ENCODE measurements around the gene RAPGEFL1.

DNA sequence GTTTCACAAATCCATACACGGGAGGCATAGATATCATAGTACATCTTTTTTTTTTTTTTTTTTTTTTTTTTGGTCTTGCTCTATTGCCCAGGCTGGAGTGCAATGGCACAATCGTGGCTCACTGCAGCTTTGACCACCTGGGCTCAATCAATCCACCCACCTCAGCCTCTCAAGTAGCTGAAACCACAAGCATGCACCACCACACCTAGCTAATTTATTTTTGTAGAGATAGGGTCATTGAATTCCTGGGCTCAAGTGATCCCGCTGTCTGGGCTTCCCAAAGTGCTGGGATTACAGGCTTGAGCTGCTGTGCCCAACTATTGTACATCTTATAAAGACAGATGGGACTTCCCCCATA lies 3.5 kb upstream of the RAPGEFL1 start:
- TF ChIP-seq, protein P1, sequence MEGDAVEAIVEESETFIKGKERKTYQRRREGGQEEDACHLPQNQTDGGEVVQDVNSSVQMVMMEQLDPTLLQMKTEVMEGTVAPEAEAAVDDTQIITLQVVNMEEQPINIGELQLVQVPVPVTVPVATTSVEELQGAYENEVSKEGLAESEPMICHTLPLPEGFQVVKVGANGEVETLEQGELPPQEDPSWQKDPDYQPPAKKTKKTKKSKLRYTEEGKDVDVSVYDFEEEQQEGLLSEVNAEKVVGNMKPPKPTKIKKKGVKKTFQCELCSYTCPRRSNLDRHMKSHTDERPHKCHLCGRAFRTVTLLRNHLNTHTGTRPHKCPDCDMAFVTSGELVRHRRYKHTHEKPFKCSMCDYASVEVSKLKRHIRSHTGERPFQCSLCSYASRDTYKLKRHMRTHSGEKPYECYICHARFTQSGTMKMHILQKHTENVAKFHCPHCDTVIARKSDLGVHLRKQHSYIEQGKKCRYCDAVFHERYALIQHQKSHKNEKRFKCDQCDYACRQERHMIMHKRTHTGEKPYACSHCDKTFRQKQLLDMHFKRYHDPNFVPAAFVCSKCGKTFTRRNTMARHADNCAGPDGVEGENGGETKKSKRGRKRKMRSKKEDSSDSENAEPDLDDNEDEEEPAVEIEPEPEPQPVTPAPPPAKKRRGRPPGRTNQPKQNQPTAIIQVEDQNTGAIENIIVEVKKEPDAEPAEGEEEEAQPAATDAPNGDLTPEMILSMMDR (conservative IDR thresholded peaks at IDR 0.05 in 1 of 2, IDR thresholded peaks at IDR 0.05 in 1 of 2; ENCODE audit: low read depth in 1 of 2, low read length in 2 of 2): no peak
- TF ChIP-seq EZH2 (IDR thresholded peaks at IDR 0.05; ENCODE audit: low read length, missing control alignments): no peak
